Heart right ventricle (tissue), 16 donors: Measurements from ENCODE around the gene STOML3. TPM values are rescaled to one million over a fixed set of nuclear protein-coding genes. Genes with fewer than 3 reads are reported as not detected.

Experiments used
- ATAC-seq, 8 donors: fragments of 200-7000 bp; cut with Tn5 transposase; one replicate each; pipeline ENCODE4 v1.9.1; 2020; ENCODE audit warnings: mild to moderate bottlenecking in 8 of 8, moderate library complexity in 8 of 8, moderate number of reproducible peaks in 1 of 8
- DNase-seq, 2 donors: peaks; one replicate each; pipeline ENCODE4 v3.0.0-alpha.2; 2020
- H3K27ac ChIP-seq, 10 donors: fragments of 200-600 bp; sonication (generic) in 2 of 10; one replicate each; pipeline versions ENCODE4 v1.5.0 to v1.8.0; 2020 to 2022; ENCODE audit warnings: mild to moderate bottlenecking in 3 of 10
- H3K27me3 ChIP-seq, 7 donors: fragments of 200-600 bp; one replicate each; pipeline ENCODE4 v1.8.0; 2021 to 2022; ENCODE audit warnings: mild to moderate bottlenecking in 2 of 7
- H3K36me3 ChIP-seq, 9 donors: fragments of 200-600 bp; sonication (generic) in 1 of 9; one replicate each; pipeline versions ENCODE4 v1.5.0 to v1.8.0; 2020 to 2022; ENCODE audit warnings: mild to moderate bottlenecking in 2 of 9
- H3K4me1 ChIP-seq, 9 donors: fragments of 200-600 bp; sonication (generic) in 1 of 9; one replicate each; pipeline versions ENCODE4 v1.5.0 to v1.8.0; 2020 to 2022; ENCODE audit warnings: mild to moderate bottlenecking in 4 of 9
- H3K4me3 ChIP-seq, 10 donors: fragments of 200-600 bp; sonication (generic) in 2 of 10; one replicate each; pipeline versions ENCODE4 v1.5.0 to v1.8.0; 2020 to 2022; ENCODE audit warnings: mild to moderate bottlenecking in 7 of 10, moderate library complexity in 2 of 10
- H3K9me3 ChIP-seq, 11 donors: fragments of 200-600 bp in 10 of 11; sonication (generic) in 2 of 11; one replicate each; pipeline versions ENCODE4 v1.5.0 to v1.8.0; 2013 to 2022; ENCODE audit warnings: mild to moderate bottlenecking in 2 of 11, control low read depth in 1 of 11, moderate library complexity in 1 of 11
- WGBS, 2 donors: extraction: QIAGEN DNeasy Blood & Tissue Kit; methylation state at CpG; one replicate each; pipeline ENCODE4 v1.1.7; 2013; ENCODE audit warnings: inconsistent platforms in 1 of 2; 5-methylcytosine and 5-hydroxymethylcytosine counted together
- intact Hi-C, 10 donors: fragments of 100-400 bp; cut with DNase I; formaldehyde crosslinking; loops; one replicate each; pipeline versions ENCODE4 v1.11.1 to v1.14.2; 2022
- polyA plus RNA-seq, 2 donors: library from polyadenylated mRNA; stranded (reverse); fragments of 200-250 nt; gene quantifications; one replicate each; pipeline ENCODE4 v1.2.3, GENCODE V29; 2013
- total RNA-seq, 10 donors: library from RNA; stranded (reverse); fragmentation: NEBNext Ultra II Directional in 3 of 10; extraction: Animal tissue kit (Norgen Biotek cat#: 25700) in 3 of 10; gene quantifications; one replicate each; pipeline versions ENCODE4 v1.2.1 to v1.2.4, GENCODE V29; 2021 to 2023
- TF ChIP-seq, protein P1 (sequence below), 9 donors: fragments of 200-600 bp; sonication (generic) in 2 of 9; IDR thresholded peaks; one replicate each; pipeline versions ENCODE4 v1.5.0 to v1.8.0; 2021 to 2022; ENCODE audit warnings: antibody characterized with exemption in 9 of 9, mild to moderate bottlenecking in 5 of 9, moderate library complexity in 1 of 9
- donor health status: Arrhythmogenic right ventricular cardiomyopathy.
- donor health status: ischemic (EF 13 %, LVEDD 7.1; RV severe dilation, severe dysfunction).
- donor health status: healthy with polysubstance abuse.
- donor health status: DM: no; HTN: yes; CAD: no.
- donor health status: DM: no; HTN: no; CAD: no.
- donor health status: ischemic (EF 25% LVEDD 6.9; RV normal size, moderate dysfunction).
- donor health status: ischemic (EF 25% LVEDD 5.7; RV mildly dilated, moderate dysfunction).
- donor health status: healthy.
- donor health status: DM: yes; HTN: yes; CAD: no.
- donor health status: Ischemic cardiomyopathy.
- donor health status: ischemic (EF 35%, LVEDD 5.7; RV mildly dilated, moderate dysfunction).
- donor health status: nonischemic (EF 11% LVEDD 7.7; RV severe dilation, severe dysfunction).
- donor health status: DM: yes; HTN: yes; CAD: no.
- donor health status: PGD.
- donor health status: ischemic (EF 29% LVEDD 5.4; RV normal size, mild dysfunction).
- donor health status: nonischemic (EF 23%, LVEDD 6.1; RV moderate dilation, normal function).

STOML3 gene
- total and polyA plus RNA-seq, 12 donors: not detected

DNA sequence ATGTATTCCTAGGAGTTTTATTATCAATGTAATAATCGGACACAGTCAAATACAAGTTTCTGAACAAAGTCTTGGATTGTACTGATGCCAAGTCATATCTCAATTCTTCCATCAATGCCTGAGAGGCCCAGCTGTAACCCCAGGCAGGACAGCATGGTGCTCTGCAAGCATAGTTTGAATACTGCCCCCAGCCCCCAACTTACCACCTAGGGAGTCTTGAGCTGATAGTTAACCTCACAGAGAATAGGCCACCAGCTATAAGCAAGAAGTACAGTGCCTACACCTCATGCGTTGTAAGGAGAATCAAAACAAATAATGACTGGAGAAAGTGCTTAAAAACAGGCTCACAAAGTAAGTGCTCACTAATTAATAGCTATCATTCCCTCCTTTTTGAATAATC lies 44.6 kb upstream of the STOML3 start:
- WGBS, 2 donors: 50 to 53% methylated on average over 2 of the region's 2 CpGs
- no peak overlapping the region for H3K27ac ChIP-seq
- peak overlapping the region in 5 of 10 donors; percentile 85 to 98 (median 94) for H3K4me3 ChIP-seq
- no peak for DNase-seq
- no peaks in the 10 kb centered on the region for H3K9me3 ChIP-seq
- peaks cover 0 to 29% (median 0%) of the 10 kb centered on the region in 9 donors for H3K36me3 ChIP-seq
- H3K27me3 ChIP-seq: no peaks in the 10 kb centered on the region
- TF ChIP-seq, protein P1, sequence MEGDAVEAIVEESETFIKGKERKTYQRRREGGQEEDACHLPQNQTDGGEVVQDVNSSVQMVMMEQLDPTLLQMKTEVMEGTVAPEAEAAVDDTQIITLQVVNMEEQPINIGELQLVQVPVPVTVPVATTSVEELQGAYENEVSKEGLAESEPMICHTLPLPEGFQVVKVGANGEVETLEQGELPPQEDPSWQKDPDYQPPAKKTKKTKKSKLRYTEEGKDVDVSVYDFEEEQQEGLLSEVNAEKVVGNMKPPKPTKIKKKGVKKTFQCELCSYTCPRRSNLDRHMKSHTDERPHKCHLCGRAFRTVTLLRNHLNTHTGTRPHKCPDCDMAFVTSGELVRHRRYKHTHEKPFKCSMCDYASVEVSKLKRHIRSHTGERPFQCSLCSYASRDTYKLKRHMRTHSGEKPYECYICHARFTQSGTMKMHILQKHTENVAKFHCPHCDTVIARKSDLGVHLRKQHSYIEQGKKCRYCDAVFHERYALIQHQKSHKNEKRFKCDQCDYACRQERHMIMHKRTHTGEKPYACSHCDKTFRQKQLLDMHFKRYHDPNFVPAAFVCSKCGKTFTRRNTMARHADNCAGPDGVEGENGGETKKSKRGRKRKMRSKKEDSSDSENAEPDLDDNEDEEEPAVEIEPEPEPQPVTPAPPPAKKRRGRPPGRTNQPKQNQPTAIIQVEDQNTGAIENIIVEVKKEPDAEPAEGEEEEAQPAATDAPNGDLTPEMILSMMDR (IDR thresholded peaks at IDR 0.05): no peak
- H3K4me1 ChIP-seq: peaks cover 0 to 48% (median 45%) of the 10 kb centered on the region in 9 donors
- ATAC-seq: no peak
- intact Hi-C loops: no loop called here

DNA sequence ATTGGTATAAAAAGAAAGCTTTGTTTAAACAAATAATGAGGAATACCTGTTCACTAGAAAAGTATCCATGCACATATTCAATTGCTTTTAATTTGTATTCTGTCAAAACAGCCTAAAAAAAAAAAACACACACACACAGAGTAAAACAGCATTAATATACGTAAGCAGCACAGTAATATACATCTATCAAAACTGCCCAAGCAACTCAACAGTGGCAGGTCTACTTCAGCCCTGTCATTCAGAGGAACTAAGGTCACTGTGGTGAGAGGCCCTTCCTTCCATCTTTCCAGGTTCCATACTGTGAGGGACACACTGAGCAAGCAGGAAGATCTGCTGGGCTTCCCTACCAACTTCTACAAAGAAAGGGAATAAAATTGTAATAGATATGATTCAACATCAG lies 43.5 kb upstream of the STOML3 start:
- intact Hi-C loops: no loop called here
- Histone ChIP-seq H3K27ac (no peak overlapping the region), H3K9me3 (no peaks in the 10 kb centered on the region), H3K4me1 (peaks cover 0 to 37% (median 34%) of the 10 kb centered on the region in 9 donors), H3K4me3 (no peak overlapping the region), H3K27me3 (no peaks in the 10 kb centered on the region), H3K36me3 (peaks cover 0 to 38% (median 0%) of the 10 kb centered on the region in 9 donors)
- 88 to 100% methylated on average over 1 of the region's 1 CpG for WGBS, 2 donors
- ATAC-seq (no peak), DNase-seq (no peak)
- TF ChIP-seq, protein P1 (IDR thresholded peaks at IDR 0.05): no peak

DNA sequence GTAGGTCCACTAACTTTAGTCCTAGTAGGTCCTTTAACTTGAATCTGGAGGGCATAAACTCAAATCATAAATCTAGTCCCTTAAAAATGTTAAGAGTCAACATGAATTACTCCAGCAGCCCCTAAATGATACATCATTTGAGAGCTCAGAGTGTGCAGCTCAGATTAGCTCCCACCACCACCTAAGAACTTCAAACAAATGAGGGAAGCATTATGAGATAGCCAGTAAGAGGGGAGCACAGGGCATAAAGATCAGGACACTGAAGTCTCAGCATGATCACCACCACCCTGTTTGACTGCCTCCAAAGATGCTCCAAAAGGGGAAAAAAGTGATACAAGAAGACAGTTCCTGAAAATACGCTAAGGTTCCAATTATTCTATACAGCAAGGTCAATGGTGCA lies 41.5 kb upstream of the STOML3 start:
- ATAC-seq: no peak
- WGBS, 2 donors: 97 to 99% methylated on average over 1 of the region's 1 CpG
- no peak for DNase-seq
- intact Hi-C loops: no loop called here
- H3K27ac ChIP-seq: no peak overlapping the region
- TF ChIP-seq, protein P1 (IDR thresholded peaks at IDR 0.05): no peak
- no peaks in the 10 kb centered on the region for H3K9me3 ChIP-seq
- peaks cover 0 to 57% (median 13%) of the 10 kb centered on the region in 9 donors for H3K36me3 ChIP-seq
- peaks cover 0 to 32% (median 27%) of the 10 kb centered on the region in 9 donors for H3K4me1 ChIP-seq
- H3K4me3 ChIP-seq: no peak overlapping the region
- H3K27me3 ChIP-seq: no peaks in the 10 kb centered on the region

DNA sequence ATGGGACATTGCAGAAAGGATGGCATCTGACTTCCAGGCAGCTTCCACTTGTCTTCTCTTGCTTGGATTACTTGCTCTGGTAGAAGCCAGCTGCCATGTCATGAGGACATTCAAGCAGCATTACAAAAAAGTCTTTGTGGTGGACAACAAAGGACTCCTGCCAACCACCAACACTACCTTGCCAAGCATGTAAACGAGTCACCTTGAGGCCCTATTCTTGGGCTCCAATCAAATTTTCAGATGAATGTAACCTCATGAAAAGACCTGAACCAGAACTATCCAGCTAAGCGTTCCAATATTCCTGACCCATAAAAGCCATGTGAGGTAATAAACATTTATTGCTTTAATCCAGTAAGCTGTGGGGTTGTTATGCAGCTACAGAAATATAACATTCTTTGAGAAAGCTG lies 34.8 kb upstream of the STOML3 start:
- ATAC-seq: peak in 3 of 8 donors; percentile 22 to 57 (median 42)
- Histone ChIP-seq H3K27me3 (no peaks in the 10 kb centered on the region), H3K4me1 (no peaks in the 10 kb centered on the region), H3K9me3 (no peaks in the 10 kb centered on the region), H3K4me3 (no peak overlapping the region), H3K36me3 (peaks cover 0 to 98% (median 65%) of the 10 kb centered on the region in 9 donors), H3K27ac (peak overlapping the region in 1 of 10 donors; percentile 38)
- TF ChIP-seq, protein P1 (IDR thresholded peaks at IDR 0.05): no peak
- intact Hi-C loops: no loop called here
- WGBS, 2 donors: 72 to 73% methylated on average over 2 of the region's 2 CpGs
- no peak for DNase-seq
